Activated T-helper 2 cell treated with anti-CD3 and anti-CD28 coated beads, Interferon-gamma antibody, Interleukin-2, Interleukin-4, amounts not matched to agents 10 μg/mL and 5 μg/mL and 100 μg/mL, durations not matched to agents 14 hours and 24 hours and 36 hours (primary cell): ENCODE measurements around the gene CPLX3. TPM values are rescaled to one million over a fixed set of nuclear protein-coding genes. Genes with fewer than 3 reads are reported as not detected.

Experiments
- DNase-seq: peaks from one replicate; pipeline ENCODE4 v3.0.0; 2021; ENCODE audit warnings: low spot score
- H3K27ac Mint-ChIP-seq: one replicate; pipeline ENCODE4 v1.8.0; 2021; ENCODE audit warnings: mixed read lengths
- H3K27me3 Mint-ChIP-seq: one replicate; pipeline ENCODE4 v1.8.0; 2021; ENCODE audit warnings: low read depth, mixed read lengths
- H3K36me3 Mint-ChIP-seq: one replicate; pipeline ENCODE4 v1.8.0; 2021; ENCODE audit warnings: low read depth, mixed read lengths
- H3K4me1 Mint-ChIP-seq: one replicate; pipeline ENCODE4 v1.8.0; 2021; ENCODE audit warnings: low read depth, mixed read lengths
- H3K4me3 Mint-ChIP-seq: one replicate; pipeline ENCODE4 v1.8.0; 2021; ENCODE audit warnings: low read depth, mild to moderate bottlenecking, moderate library complexity, mixed read lengths
- H3K9me3 Mint-ChIP-seq: one replicate; pipeline ENCODE4 v1.8.0; 2021; ENCODE audit warnings: mixed read lengths
- intact Hi-C: fragments of 100-400 bp; cut with micrococcal nuclease; formaldehyde crosslinking; loops from one replicate; pipeline ENCODE4 v1.15.1; 2023
- total RNA-seq: library from RNA; stranded (reverse); gene quantifications from 2 replicates; pipeline ENCODE4 v1.2.3, GENCODE V29; 2022

CPLX3 gene
- total RNA-seq, 1 donor from 2014 or later: 0.16 TPM

DNA sequence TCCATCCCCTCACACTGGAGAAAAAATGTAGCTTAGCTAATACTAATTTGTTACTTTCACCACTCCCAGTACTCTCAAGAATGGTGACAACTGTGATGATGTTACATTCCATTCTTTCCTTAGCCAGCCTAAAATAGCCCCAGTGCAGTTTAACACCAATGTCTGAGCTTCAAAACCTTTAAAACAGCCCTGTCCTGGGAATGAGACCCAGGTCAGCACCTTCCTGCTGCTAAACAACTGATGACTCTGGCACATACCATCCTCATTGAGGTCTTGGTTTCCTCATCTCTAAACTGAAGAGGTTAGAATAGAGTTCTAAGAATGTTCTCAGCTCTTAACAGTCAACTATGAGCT, 42.9 kb downstream of the CPLX3 start:
- Mint-ChIP-seq H3K27ac (peak overlapping the region; percentile 97), H3K4me1 (peaks cover 58% of the 10 kb centered on the region), H3K27me3 (no peaks in the 10 kb centered on the region), H3K4me3 (peak overlapping the region; percentile 98), H3K9me3 (no peaks in the 10 kb centered on the region), H3K36me3 (peaks cover 54% of the 10 kb centered on the region)
- DNase-seq: no peak
- intact Hi-C loops: no loop called here

GRCh38 chr15:74869726-74870407, 43.4 kb downstream of the CPLX3 start:
- no peaks in the 10 kb centered on the region for H3K9me3 Mint-ChIP-seq
- H3K27ac Mint-ChIP-seq: peak overlapping the region; percentile 97
- peak overlapping the region; percentile 98 for H3K4me3 Mint-ChIP-seq
- intact Hi-C loops: loop anchor here (2.0 to 5.0 kb wide), 3 partner anchors 67 to 867 kb away; partner anchors contain the start of gene COX5A
- peaks cover 55% of the 10 kb centered on the region for H3K4me1 Mint-ChIP-seq
- peak; percentile 50 for DNase-seq
- H3K36me3 Mint-ChIP-seq: peaks cover 51% of the 10 kb centered on the region
- no peaks in the 10 kb centered on the region for H3K27me3 Mint-ChIP-seq

- Mint-ChIP-seq H3K27me3 (no peaks in the 10 kb centered on the region), H3K4me3 (peak overlapping the region; percentile 98), H3K27ac (peak overlapping the region; percentile 97), H3K9me3 (no peaks in the 10 kb centered on the region), H3K36me3 (peaks cover 46% of the 10 kb centered on the region), H3K4me1 (peaks cover 51% of the 10 kb centered on the region)
- no peak for DNase-seq
- intact Hi-C loops: loop anchor here (2.0 to 5.0 kb wide), 3 partner anchors 67 to 867 kb away; partner anchors contain the start of gene COX5A
Observed at GRCh38 chr15:74870436-74871215, 44.2 kb downstream of the CPLX3 start.

- peaks cover 32% of the 10 kb centered on the region for H3K36me3 Mint-ChIP-seq
- H3K27ac Mint-ChIP-seq: peak overlapping the region; percentile 89
- peaks cover 40% of the 10 kb centered on the region for H3K4me1 Mint-ChIP-seq
- H3K4me3 Mint-ChIP-seq: peak overlapping the region; percentile 98
- peaks cover 1% of the 10 kb centered on the region for H3K27me3 Mint-ChIP-seq
- DNase-seq: no peak
- intact Hi-C loops: loop anchor here (1.0 to 5.0 kb wide), 5 partner anchors 17 to 865 kb away; partner anchors contain the start of genes COX5A and FAM219B
- H3K9me3 Mint-ChIP-seq: no peaks in the 10 kb centered on the region
Observed at GRCh38 chr15:74872702-74873035, 46.2 kb downstream of the CPLX3 start.

DNA sequence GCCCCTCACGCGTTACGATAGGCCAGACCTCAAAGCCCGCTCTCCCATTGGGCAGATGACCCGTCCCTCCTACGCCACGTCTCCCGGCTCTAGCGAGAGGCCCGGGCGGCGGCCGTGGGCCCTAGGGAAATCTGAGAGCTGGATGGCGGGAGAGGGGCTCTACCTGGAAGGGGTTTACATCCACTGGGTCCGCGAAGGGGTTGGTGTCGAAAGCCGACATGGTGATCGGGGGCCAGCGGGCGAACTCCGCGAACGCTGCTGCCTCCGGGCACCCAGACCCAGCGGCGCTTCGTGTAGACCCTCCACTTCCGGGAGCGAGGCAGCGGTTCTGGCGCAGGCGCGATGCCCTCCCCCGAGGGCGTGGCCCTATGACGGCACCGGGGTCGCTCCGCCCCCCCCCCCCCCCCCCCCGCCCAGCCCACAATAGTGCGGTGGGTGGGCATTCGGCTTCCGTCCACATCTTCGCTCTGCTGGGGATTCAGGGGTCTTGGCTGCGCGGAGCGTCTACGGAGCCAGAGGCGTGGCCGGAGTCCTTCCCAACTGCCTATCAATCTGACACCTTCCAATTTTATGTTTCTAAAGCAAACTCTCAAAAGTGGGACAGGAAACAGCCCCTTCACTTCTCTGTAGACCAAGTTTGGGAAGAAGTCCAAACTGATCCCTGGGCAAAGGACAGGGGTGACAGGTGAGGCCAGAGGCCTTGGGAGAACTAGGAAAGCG, 46.8 kb downstream of the CPLX3 start, which contains the start of gene SCAMP2:
SCAMP2 (minus strand) TSS at position 330 of the 720 bp plus-strand sequence; CDS start at position 220, 110 bp downstream.
- Mint-ChIP-seq H3K27me3 (peaks cover 1% of the 10 kb centered on the region), H3K27ac (peak within 1 kb of the TSS; percentile 89), H3K4me1 (peaks cover 34% of the 10 kb centered on the region), H3K36me3 (peaks cover 26% of the 10 kb centered on the region), H3K4me3 (peak within 1 kb of the TSS; percentile 98), H3K9me3 (no peaks in the 10 kb centered on the region)
- intact Hi-C loops: loop anchor here (1.0 to 5.0 kb wide), 5 partner anchors 16 to 864 kb away; partner anchors contain the start of genes COX5A and FAM219B
- DNase-seq: peak; percentile 89

DNA sequence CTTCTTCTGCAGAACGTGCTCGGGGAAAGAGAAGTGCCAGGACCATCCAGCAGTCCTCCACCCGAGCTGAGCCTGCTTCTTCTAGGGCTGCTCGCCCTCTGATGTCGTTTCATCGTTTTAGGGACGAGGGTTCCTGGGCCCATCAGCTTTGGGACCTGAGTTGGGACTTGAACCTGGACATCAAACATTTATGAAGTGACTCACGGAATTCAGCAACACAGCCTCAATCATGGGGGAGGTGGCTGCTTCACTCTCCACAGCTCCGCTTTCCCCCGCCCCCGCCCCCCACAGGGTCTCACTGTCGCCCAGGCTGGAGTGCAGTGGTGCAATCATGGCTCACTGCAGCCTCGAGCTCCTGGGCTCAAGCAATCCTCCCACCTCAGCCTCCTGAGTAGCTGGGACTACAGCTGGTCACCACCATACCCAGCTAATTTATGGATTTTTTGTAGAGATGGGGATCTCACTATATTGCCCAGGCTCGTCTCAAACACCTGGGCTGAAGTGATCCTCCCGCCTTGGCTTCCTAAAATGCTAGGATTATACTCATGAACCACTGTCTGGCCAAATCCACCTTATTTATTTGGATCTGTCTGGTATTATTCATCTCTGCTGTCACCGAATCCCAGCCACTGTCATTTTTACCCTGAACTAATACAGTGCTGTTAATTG, 47.5 kb downstream of the CPLX3 start:
- peak overlapping the region; percentile 89 for H3K27ac Mint-ChIP-seq
- intact Hi-C loops: loop anchor here (1.0 to 5.0 kb wide), 5 partner anchors 15 to 863 kb away; partner anchors contain the start of genes COX5A and FAM219B
- H3K4me3 Mint-ChIP-seq: peak overlapping the region; percentile 98
- H3K4me1 Mint-ChIP-seq: peaks cover 31% of the 10 kb centered on the region
- H3K9me3 Mint-ChIP-seq: no peaks in the 10 kb centered on the region
- peaks cover 23% of the 10 kb centered on the region for H3K36me3 Mint-ChIP-seq
- peak; percentile 29 for DNase-seq
- H3K27me3 Mint-ChIP-seq: peaks cover 1% of the 10 kb centered on the region

GRCh38 chr15:74878273-74878672, 51.8 kb downstream of the CPLX3 start:
- H3K27ac Mint-ChIP-seq: no peak overlapping the region
- H3K9me3 Mint-ChIP-seq: peaks cover 6% of the 10 kb centered on the region
- intact Hi-C loops: no loop called here
- H3K4me3 Mint-ChIP-seq: no peak overlapping the region
- peaks cover 4% of the 10 kb centered on the region for H3K4me1 Mint-ChIP-seq
- peaks cover 1% of the 10 kb centered on the region for H3K27me3 Mint-ChIP-seq
- DNase-seq: no peak
- no peaks in the 10 kb centered on the region for H3K36me3 Mint-ChIP-seq

Other genes starting within 250 kb of the CPLX3 start
- gene CLK3, start 210.8 kb upstream of the CPLX3 start, total RNA-seq: 119 and 122 TPM in 2 replicates
- 49.3 and 54.8 TPM in 2 replicates for gene EDC3, start 130.6 kb upstream of the CPLX3 start, total RNA-seq
- gene CYP1A1, start 101.1 kb upstream of the CPLX3 start, total RNA-seq: 0.37 and 0.48 TPM in 2 replicates
- not detected in 2 replicates for gene CYP1A2, start 77.8 kb upstream of the CPLX3 start, total RNA-seq
- gene CSK, start 44.5 kb upstream of the CPLX3 start, total RNA-seq: 261 and 266 TPM in 2 replicates
- 0.32 TPM in 1 of 2 replicates, not detected in the other for gene LMAN1L, start 13.8 kb upstream of the CPLX3 start, total RNA-seq
- 45.5 and 47.7 TPM in 2 replicates for gene ULK3, start 16.5 kb downstream of the CPLX3 start, total RNA-seq
- 85.0 and 90.6 TPM in 2 replicates for gene SCAMP2, start 46.7 kb downstream of the CPLX3 start, total RNA-seq
- gene MPI, start 63.4 kb downstream of the CPLX3 start, total RNA-seq: 66.3 and 71.6 TPM in 2 replicates
- gene FAM219B, start 80.2 kb downstream of the CPLX3 start, total RNA-seq: 82.1 and 95.2 TPM in 2 replicates
- gene COX5A, start 111.4 kb downstream of the CPLX3 start, total RNA-seq: 311 and 333 TPM in 2 replicates
- 13.1 and 14.2 TPM in 2 replicates for gene RPP25, start 130.1 kb downstream of the CPLX3 start, total RNA-seq
- 0.89 and 0.99 TPM in 2 replicates for gene SCAMP5, start 168.9 kb downstream of the CPLX3 start, total RNA-seq
- gene PPCDC, start 197.0 kb downstream of the CPLX3 start, total RNA-seq: 28.4 and 31.0 TPM in 2 replicates